Stimulated activated naive CD8-positive, alpha-beta T cell treated with anti-CD3 and anti-CD28 coated beads, Interleukin-15, amount 100 ng/mL, for 72 hours (primary cell): ENCODE data around the gene SYCP2.
A peak's percentile ranks its signal among the peaks of the same experiment; 100 is the strongest.
"Not testable (repeated sequence)": the region's sequence is repeated elsewhere in the genome, so short reads cannot be mapped to it uniquely, and the experiment has no call there.

Experiments used
- ATAC-seq: fragments of 150-1000 bp; cut with Tn5 transposase; 2 replicates; pipeline ENCODE4 v1.10.0; 2021; ENCODE audit warnings: mild to moderate bottlenecking, moderate library complexity
- DNase-seq, 2 donors: peaks; one replicate each; pipeline ENCODE4 v3.0.0; 2021 to 2022
- H3K27ac Mint-ChIP-seq, 2 donors: one replicate each; pipeline ENCODE4 v1.8.0; 2022; ENCODE audit warnings: mild to moderate bottlenecking in 2 of 2, mixed read lengths in 2 of 2, moderate library complexity in 2 of 2
- H3K27me3 Mint-ChIP-seq: one replicate; pipeline ENCODE4 v1.8.0; 2022; ENCODE audit warnings: mixed read lengths
- H3K4me1 Mint-ChIP-seq: one replicate; pipeline ENCODE4 v1.8.0; 2022; ENCODE audit warnings: mild to moderate bottlenecking, mixed read lengths
- H3K4me3 Mint-ChIP-seq, 2 donors: one replicate each; pipeline ENCODE4 v1.8.0; 2022; ENCODE audit warnings: mild to moderate bottlenecking in 2 of 2, mixed read lengths in 2 of 2, moderate library complexity in 1 of 2
- H3K9me3 Mint-ChIP-seq, 2 donors: one replicate each; pipeline ENCODE4 v1.8.0; 2022; ENCODE audit warnings: mixed read lengths in 2 of 2

The SYCP2 gene, protein sequence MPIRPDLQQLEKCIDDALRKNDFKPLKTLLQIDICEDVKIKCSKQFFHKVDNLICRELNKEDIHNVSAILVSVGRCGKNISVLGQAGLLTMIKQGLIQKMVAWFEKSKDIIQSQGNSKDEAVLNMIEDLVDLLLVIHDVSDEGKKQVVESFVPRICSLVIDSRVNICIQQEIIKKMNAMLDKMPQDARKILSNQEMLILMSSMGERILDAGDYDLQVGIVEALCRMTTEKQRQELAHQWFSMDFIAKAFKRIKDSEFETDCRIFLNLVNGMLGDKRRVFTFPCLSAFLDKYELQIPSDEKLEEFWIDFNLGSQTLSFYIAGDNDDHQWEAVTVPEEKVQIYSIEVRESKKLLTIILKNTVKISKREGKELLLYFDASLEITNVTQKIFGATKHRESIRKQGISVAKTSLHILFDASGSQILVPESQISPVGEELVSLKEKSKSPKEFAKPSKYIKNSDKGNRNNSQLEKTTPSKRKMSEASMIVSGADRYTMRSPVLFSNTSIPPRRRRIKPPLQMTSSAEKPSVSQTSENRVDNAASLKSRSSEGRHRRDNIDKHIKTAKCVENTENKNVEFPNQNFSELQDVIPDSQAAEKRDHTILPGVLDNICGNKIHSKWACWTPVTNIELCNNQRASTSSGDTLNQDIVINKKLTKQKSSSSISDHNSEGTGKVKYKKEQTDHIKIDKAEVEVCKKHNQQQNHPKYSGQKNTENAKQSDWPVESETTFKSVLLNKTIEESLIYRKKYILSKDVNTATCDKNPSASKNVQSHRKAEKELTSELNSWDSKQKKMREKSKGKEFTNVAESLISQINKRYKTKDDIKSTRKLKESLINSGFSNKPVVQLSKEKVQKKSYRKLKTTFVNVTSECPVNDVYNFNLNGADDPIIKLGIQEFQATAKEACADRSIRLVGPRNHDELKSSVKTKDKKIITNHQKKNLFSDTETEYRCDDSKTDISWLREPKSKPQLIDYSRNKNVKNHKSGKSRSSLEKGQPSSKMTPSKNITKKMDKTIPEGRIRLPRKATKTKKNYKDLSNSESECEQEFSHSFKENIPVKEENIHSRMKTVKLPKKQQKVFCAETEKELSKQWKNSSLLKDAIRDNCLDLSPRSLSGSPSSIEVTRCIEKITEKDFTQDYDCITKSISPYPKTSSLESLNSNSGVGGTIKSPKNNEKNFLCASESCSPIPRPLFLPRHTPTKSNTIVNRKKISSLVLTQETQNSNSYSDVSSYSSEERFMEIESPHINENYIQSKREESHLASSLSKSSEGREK (N-terminal part only)

DNA sequence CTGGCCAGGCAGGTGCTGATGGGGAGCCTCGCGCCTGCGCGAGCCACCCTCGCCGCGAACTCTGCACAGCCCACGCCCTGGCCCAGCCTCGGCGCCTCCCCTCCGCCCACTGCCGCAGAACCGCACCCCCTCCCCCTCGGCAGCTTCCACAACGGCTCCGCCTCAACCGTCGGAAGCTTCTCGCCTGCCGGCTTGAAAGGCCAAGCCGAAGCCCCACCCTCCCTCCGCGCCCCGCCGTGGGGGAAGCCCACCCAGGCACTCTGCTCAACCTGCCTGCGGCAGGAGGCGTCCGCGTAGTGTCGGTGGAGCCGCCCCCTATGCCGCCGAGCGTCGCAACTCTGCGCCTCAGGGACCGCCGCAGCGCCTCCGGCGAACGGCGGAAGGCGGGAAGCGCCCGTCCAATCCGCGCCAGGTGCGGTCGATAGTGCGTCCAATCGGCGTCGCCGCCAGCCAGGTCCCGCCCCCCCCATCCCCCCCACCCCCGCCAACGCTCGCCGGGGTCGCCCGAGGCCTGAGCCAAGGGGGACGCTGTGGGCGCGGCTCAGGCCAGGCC is at the start of gene SYCP2:
Gene SYCP2 (minus strand): TSS at position 342 of the 553 bp plus-strand sequence. CDS start 11,224 bp downstream, outside the sequence.
- no peaks in the 10 kb centered on the region for H3K27me3 Mint-ChIP-seq
- peaks cover 13% of the 10 kb centered on the region for H3K4me1 Mint-ChIP-seq
- H3K9me3 Mint-ChIP-seq: no peaks in the 10 kb centered on the region
- DNase-seq (peak; percentile 59 to 81), ATAC-seq (peak; percentile 87)
- H3K27ac Mint-ChIP-seq: no peak within 1 kb of the TSS
- peak within 1 kb of the TSS; percentile 84 for H3K4me3 Mint-ChIP-seq

DNA sequence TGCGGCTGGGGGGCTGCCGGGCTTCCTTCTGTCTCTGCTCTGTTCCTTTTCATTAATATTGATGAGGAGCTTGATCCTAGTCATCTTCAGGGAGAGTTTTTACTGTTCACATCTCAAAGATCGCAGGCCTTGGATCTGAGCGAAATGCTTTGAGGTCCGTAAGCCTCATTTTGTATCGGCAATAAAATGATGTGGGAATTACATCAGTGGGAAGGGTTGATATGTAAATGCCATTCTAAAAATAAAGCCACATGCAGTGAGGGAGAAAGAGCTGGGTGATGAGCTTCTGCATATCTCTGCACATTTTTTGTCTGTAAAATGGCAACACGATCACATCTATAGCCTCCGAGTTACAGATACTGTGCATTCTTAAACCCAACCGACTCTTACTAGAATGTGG is 49.6 kb upstream of the SYCP2 start:
- Mint-ChIP-seq H3K4me3 (no peak overlapping the region), H3K27ac (no peak overlapping the region), H3K27me3 (no peaks in the 10 kb centered on the region), H3K4me1 (no peaks in the 10 kb centered on the region), H3K9me3 (no peaks in the 10 kb centered on the region)
- ATAC-seq: no peak
- DNase-seq: no peak

DNA sequence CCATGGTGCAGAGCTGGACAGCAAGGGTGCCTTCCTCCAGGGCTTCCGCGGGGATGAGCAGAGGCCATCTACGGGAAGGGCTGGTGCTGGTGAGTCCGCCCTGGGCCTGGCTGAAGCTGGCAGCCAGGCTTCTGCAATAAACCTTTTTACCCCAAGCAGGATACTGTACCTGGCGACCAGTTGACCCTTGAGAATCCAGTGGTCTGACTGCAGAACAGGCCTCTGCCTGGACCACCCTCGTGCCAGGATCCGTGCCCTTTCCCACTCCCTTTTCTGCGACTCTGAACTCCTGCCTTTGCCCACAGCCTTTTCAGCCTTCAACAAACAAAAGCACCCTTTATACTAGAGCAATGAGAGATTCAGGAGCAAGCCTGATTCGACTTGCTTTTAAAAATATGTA is 43.6 kb upstream of the SYCP2 start:
- no peak for DNase-seq
- ATAC-seq: no peak
- no peaks in the 10 kb centered on the region for H3K27me3 Mint-ChIP-seq
- H3K27ac Mint-ChIP-seq: no peak overlapping the region
- H3K4me3 Mint-ChIP-seq: no peak overlapping the region
- H3K4me1 Mint-ChIP-seq: no peaks in the 10 kb centered on the region
- no peaks in the 10 kb centered on the region for H3K9me3 Mint-ChIP-seq

DNA sequence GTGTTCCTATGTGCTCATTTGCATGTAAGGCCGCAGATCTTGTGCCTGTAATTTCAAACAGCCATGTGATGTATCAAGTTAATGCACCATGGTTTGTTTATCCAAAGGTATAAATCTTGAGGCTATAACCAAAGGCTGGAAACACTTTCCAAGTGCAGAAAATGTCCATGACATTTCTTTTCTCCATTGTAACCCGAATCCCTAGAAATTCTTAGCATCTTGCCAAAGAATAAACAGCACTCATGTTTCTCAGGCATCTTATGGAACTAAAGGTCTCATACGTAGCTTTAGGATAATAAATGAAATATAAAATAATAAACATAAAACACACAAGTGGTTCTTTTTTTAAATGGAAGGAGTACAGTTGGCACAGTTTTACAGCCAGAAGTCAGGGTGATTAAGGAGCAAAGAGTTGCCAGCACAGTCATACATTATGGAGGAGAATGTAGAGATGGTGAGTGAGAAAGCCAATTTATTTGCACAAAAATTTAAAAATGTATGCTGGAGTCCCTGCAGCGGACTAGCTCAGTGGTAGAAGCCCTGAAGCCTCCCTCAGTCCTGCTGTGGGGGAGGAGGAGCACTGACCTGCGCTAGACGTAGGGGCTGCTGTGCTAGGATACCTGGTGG is 42.8 kb upstream of the SYCP2 start:
- no peaks in the 10 kb centered on the region for H3K9me3 Mint-ChIP-seq
- DNase-seq (no peak), ATAC-seq (no peak)
- H3K27ac Mint-ChIP-seq: no peak overlapping the region
- H3K27me3 Mint-ChIP-seq: no peaks in the 10 kb centered on the region
- no peak overlapping the region for H3K4me3 Mint-ChIP-seq
- H3K4me1 Mint-ChIP-seq: no peaks in the 10 kb centered on the region

DNA sequence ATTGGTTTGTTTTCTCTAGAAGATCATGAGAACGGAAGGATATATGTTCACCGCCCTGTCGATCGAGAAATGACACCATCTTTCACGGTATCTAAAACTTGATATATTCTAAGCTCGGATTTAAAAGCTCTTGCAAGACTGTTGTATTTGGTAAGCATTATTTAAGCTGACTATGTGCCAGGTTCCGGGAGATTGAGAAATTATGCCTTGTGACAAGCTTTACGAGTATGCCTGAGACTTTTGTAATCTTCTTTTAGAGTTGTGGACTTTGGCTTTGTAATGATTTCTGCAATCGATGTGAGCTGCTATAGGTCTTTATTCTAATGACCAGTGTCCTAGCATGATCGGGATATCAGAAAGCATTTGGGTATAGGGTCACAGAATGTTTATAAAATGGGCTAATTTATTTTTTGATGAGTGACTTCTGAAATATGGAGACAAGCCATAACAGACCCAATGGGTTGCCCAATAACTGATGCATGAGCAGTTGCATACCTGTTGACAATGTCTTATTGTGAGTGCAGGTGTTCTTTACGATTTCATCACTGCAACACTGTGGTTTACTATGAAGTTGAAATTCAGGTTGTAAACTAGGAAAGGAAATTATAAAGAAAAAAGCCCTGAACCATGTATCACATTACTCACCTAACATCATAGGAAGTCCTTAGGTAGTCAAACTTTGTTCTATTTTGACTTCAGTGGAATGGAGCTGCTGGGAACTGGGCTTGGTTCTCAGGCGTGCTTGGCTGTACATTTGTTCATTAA is 38.8 kb upstream of the SYCP2 start:
- Mint-ChIP-seq H3K9me3 (no peaks in the 10 kb centered on the region), H3K27ac (peak overlapping the region in 1 of 2 donors; percentile 8), H3K4me1 (no peaks in the 10 kb centered on the region), H3K27me3 (no peaks in the 10 kb centered on the region), H3K4me3 (no peak overlapping the region)
- DNase-seq (no peak), ATAC-seq (no peak)

DNA sequence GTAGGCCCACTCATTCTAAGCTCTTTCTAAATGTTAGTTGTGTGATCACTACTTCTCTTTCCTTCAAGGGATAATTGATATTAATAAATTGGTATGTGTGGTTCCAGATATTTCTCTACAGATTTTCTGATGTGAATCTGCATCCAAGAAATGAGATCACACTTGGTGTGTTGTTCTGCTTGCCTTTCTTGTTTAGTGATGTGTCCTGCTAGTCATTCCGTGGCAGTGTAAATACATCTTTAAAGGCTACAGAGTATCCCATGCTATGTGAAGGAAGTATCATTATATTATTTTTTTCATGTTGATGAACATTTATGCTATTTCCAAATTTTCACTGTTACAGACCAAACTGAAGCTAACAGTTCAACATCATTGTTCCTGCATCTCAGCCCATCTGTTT is 38.0 kb upstream of the SYCP2 start:
- H3K27me3 Mint-ChIP-seq: no peaks in the 10 kb centered on the region
- H3K27ac Mint-ChIP-seq: no peak overlapping the region
- H3K4me3 Mint-ChIP-seq: no peak overlapping the region
- no peak for ATAC-seq
- DNase-seq: no peak
- no peaks in the 10 kb centered on the region for H3K9me3 Mint-ChIP-seq
- H3K4me1 Mint-ChIP-seq: no peaks in the 10 kb centered on the region

DNA sequence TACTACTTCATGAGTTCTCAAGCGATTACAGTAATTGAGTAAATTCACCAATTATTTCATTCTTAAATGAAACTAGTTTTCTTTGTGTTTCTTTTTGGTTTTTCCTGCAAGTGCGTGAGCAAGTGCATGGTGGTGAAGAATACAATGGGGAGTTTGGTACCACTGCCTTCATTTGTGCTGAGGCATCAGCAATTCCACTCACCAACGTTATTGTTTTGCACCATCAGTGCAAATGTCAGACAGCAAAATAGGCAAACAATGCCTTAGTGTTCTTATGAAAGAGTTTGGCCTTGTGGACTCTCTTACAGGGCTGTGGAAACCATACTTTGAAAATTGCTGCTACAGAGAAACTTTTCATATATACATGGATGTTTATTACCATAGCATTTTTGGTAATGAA is 33.0 kb upstream of the SYCP2 start:
- Mint-ChIP-seq H3K27ac (no peak overlapping the region), H3K4me1 (no peaks in the 10 kb centered on the region), H3K27me3 (no peaks in the 10 kb centered on the region), H3K9me3 (no peaks in the 10 kb centered on the region), H3K4me3 (no peak overlapping the region)
- DNase-seq (no peak), ATAC-seq (no peak)

DNA sequence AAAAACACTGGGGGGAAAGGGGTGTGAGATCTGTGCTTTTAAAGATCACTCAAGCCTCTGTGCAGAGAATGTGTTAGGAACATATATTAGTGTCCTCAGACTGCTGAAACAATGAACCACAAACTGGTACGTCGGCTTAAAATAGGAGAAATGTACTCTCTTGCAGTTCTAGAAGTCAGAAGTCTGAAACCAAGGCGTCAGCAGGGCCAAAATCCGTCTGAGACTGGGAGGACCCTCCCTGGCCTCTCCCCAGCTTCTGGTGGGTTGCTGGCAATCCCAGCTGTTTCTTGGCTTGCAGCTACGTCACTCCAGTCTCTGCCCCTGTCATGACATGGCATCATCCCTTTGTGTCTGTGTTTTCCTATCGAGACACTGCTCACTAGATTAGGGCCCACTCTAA is 28.7 kb upstream of the SYCP2 start:
- DNase-seq (no peak), ATAC-seq (no peak)
- H3K4me3 Mint-ChIP-seq: no peak overlapping the region
- H3K27ac Mint-ChIP-seq: no peak overlapping the region
- no peaks in the 10 kb centered on the region for H3K27me3 Mint-ChIP-seq
- no peaks in the 10 kb centered on the region for H3K4me1 Mint-ChIP-seq
- no peaks in the 10 kb centered on the region for H3K9me3 Mint-ChIP-seq

DNA sequence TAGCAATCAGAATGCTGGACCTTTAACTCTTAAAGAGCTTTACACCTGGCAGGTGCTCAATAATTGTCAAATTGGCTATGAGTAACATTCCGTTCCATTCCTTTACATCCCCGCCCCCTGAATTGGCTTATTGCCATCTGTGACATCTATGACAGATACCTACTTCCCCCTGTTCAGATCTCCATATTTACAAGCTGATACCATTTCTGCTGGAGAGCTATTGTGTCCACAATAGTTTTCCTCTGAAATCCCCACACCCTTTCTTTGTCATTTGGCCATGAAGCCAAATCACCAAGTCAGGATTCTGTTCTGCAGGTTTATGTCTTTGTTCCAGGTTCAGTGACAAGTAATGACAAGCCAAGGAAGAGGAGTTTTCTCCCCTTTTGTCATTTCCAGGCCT is 28.0 kb upstream of the SYCP2 start:
- H3K4me1 Mint-ChIP-seq: no peaks in the 10 kb centered on the region
- DNase-seq (no peak), ATAC-seq (no peak)
- H3K4me3 Mint-ChIP-seq: no peak overlapping the region
- H3K9me3 Mint-ChIP-seq: no peaks in the 10 kb centered on the region
- no peak overlapping the region for H3K27ac Mint-ChIP-seq
- no peaks in the 10 kb centered on the region for H3K27me3 Mint-ChIP-seq

DNA sequence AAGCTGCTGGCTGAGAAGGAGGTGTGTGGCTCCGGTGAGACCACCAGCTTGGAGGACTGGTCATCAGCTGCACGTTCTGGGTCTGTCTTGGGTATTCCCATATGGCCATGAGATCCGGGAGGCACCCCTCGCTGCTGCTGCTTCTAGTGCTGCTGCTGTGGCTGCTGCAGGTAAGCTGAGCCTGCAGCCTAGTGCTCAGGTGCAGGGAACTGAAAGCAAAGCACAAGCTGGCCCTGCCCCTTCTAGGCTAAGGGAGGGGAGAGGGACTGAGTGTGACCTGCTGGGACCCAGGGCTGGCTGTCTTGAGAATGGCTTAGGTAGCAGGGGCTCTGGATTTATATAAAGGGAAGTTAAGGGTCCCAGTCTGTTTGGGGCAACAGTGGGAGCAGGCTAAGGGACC is 25.2 kb upstream of the SYCP2 start:
- Mint-ChIP-seq H3K27me3 (no peaks in the 10 kb centered on the region), H3K4me1 (no peaks in the 10 kb centered on the region), H3K27ac (no peak overlapping the region), H3K4me3 (no peak overlapping the region), H3K9me3 (no peaks in the 10 kb centered on the region)
- ATAC-seq: no peak
- DNase-seq: no peak

DNA sequence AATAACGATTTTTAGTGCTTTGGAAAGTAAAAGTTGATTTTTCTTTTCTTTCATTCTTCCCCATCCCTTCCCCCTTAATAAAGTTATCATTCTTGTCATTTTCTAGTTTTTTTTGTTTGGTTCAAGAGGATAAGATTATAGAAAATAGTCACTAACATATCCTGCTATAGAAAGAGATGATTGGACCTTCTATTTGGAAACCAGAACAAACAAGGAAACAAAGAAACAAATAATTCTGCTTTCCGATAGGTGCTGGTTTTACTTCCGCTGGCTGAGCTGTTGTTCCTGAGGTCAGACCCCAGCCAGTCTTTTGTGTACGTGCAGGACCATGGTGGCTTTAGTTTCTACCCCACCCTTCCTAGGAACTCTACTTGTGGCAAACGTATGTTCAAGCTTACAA is 24.7 kb upstream of the SYCP2 start, which contains the start of gene CDH26:
Gene CDH26 (plus strand): TSS at position 301 of the 400 bp plus-strand sequence. CDS start 304 bp downstream, outside the sequence.
- no peak within 1 kb of the TSS for H3K27ac Mint-ChIP-seq
- H3K4me3 Mint-ChIP-seq: no peak within 1 kb of the TSS
- no peaks in the 10 kb centered on the region for H3K9me3 Mint-ChIP-seq
- no peak for DNase-seq
- H3K27me3 Mint-ChIP-seq: no peaks in the 10 kb centered on the region
- ATAC-seq: no peak
- H3K4me1 Mint-ChIP-seq: no peaks in the 10 kb centered on the region

DNA sequence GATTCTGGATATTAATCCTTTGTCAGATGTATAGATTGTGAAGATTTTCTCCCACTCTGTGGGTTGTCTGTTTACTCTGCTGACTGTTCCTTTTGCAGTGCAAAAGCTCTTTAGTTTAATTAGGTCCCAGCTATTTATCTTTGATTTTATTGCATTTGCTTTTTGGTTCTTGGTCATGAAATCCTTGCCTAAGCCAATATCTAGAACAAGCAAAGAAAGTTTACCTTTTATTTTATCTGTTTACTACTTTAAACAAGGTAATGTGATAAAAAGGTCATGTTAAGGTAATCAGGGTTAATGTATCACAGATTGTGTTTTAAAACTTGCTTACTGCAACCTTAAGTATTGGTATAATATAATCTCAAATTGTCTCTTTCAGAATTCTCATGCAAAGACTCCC is 24.1 kb upstream of the SYCP2 start:
- H3K27me3 Mint-ChIP-seq, H3K27ac Mint-ChIP-seq, H3K9me3 Mint-ChIP-seq, ATAC-seq, DNase-seq, H3K4me3 Mint-ChIP-seq, H3K4me1 Mint-ChIP-seq: not testable (repeated sequence)

DNA sequence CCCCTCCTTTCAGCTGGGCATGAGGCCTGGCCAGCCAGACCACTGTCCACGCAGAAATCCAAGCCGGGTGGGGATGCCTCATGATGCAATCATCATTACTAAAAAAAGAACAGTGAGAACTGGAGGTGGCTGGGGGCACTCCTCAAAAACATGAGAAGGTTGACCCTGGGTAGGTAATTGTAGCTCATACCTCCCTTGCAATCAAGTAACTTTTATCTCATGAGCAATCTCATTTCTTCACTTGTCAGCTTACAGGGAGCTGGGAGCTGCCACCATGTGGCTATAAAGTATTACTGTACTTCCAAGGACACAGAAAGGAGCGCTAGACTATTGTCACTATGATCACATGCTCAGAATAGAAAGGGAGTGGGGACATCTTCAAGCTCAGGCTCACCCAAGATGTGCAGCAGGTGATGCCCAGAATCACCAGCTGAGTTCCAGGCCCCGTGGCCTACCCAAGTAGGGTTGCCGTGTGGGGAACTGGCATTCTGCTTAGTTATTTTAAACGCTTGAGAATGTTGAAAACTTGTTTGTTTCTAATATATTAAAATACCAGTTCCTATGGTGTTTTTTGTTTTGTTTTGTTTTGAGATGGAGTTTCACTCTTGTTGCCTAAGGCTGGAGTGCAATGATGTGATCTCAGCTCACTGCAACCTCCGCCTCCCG is 21.8 kb upstream of the SYCP2 start:
- no peak overlapping the region for H3K4me3 Mint-ChIP-seq
- H3K9me3 Mint-ChIP-seq: no peaks in the 10 kb centered on the region
- no peak overlapping the region for H3K27ac Mint-ChIP-seq
- ATAC-seq (peak; percentile 49), DNase-seq (no peak)
- no peaks in the 10 kb centered on the region for H3K4me1 Mint-ChIP-seq
- no peaks in the 10 kb centered on the region for H3K27me3 Mint-ChIP-seq

DNA sequence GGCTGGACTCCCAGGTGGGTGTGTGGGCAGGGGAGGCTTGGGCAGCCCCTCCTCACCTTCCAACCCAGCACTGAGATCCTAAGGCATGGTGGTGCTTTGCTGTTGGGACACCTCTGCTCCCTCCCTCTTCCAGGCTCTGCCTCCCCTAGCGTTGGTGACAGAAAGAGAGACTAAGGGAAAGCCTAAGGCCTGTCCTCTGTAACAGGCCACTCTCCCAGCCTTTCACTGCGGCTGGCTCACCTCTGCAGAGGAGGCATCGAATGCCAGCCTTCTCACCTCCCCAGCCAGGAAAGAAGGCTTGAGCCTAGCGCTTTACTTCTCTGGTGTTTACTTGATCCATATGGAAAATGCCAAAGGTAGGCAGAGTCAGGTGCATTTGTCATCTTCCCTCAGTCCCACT is 21.3 kb upstream of the SYCP2 start:
- no peak overlapping the region for H3K27ac Mint-ChIP-seq
- no peaks in the 10 kb centered on the region for H3K27me3 Mint-ChIP-seq
- ATAC-seq: no peak
- no peaks in the 10 kb centered on the region for H3K4me1 Mint-ChIP-seq
- H3K4me3 Mint-ChIP-seq: no peak overlapping the region
- no peaks in the 10 kb centered on the region for H3K9me3 Mint-ChIP-seq
- DNase-seq: no peak
